GM03348 (cell line): Measurements from ENCODE around the gene GTPBP3.
A peak's percentile ranks its signal among the peaks of the same experiment; 100 is the strongest.
"Not testable (repeated sequence)": the region's sequence is repeated elsewhere in the genome, so short reads cannot be mapped to it uniquely, and the experiment has no call there.

Source experiments
- DNase-seq: peaks from one replicate; pipeline ENCODE4 v3.0.0; 2012; ENCODE audit warnings: low spot score

The GTPBP3 gene, protein sequence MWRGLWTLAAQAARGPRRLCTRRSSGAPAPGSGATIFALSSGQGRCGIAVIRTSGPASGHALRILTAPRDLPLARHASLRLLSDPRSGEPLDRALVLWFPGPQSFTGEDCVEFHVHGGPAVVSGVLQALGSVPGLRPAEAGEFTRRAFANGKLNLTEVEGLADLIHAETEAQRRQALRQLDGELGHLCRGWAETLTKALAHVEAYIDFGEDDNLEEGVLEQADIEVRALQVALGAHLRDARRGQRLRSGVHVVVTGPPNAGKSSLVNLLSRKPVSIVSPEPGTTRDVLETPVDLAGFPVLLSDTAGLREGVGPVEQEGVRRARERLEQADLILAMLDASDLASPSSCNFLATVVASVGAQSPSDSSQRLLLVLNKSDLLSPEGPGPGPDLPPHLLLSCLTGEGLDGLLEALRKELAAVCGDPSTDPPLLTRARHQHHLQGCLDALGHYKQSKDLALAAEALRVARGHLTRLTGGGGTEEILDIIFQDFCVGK

DNA sequence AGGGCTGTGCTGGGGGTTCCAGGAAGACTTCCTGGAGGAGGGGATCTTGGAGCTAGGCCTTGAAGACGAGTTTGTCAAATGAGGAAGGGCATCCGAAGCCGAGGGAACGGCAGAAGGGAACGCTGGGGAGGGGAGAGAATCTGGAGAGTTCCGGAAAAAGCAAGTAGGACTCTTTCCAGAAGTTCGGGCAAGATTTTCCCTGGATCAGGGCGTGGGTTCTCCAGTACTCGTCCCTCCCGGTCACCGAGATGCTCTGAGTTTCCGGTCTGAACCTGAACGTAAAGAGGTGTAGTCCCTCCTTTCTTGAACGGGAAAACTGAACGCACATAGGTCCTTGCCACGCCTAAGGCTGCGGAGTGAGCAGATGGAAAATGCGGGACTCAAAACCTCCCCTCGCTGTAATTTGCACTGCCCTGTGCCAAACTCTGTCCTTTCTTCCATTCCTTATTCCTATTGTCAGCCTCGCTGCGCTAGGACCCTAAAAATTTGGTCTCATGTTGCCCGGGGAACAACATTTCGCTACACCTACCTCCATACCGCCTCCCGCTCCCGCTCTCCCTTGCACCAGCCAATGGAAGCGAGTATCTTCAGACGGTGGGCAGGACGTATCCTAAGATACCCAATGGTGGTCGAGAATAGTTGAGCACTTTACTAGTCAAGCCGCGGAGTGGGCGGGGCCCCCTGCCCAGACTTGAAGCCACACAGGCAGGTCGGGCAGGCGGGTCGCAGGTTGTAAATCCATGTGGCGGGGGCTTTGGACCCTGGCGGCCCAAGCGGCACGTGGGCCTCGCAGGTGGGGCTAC, at the start of gene GTPBP3:
Gene GTPBP3 (plus strand): TSS at position 682 of the 803 bp plus-strand sequence. CDS start 59 bp downstream, at position 741.
- DNase-seq = peak; percentile 98

DNA sequence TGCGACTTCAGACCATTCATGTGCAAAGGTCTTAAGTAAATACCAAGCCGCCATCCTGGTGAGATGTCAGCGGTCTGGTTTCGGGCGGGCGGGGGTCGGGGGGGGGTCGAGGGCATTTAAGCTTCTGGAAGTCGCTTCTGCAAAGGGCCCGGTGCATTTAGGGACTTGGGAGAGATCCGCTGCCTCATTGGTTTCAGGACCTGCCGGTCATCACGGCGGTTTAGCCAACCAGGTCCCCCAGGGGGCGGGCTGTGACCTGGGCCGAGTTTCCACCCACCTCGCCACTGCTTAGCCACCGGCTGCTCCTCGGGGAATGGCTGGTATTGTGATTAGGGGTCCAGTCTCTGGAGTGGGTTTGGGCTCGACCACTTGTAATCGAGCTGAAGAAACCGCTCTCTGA, 47.9 kb upstream of the GTPBP3 start:
- DNase-seq = peak; percentile 94

DNA sequence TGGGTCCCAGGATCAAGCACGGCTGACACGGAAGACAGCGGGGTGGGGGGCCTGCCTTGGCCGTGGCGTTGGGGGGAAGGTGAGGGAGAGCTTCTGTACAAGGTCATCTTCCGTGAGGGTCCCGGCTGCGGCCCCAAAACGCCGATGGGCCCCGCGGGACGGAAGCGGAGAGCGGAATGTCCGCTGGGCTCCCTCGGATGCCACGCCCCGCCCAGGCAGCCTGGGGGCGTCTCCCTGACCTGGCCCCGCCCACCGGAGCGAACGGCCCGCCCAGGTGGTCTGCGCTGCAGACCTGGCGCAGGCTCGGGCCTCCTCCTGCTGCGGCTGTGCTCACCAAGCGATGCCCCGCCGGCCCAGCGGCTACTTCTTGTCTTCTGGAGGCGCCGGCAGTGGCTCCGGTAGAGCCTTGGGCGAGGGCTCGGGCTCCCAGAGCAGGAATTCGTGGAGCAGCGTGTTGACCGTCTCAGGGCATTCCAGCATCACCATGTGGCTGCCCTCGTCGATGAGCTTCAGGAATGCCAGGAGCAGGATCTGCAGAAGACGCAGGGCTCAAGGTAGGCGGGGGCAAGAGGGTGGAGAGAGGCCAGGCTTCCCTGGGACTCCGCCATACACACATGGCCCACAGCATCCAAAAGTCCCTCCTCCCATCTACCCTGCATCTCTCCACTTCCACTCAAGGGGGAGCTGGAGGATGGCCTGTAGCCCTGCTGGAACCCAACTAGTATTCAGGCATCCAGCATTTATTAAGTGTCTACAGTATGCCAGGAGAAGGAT, 44.9 kb upstream of the GTPBP3 start:
- peak; percentile 95 for DNase-seq

DNA sequence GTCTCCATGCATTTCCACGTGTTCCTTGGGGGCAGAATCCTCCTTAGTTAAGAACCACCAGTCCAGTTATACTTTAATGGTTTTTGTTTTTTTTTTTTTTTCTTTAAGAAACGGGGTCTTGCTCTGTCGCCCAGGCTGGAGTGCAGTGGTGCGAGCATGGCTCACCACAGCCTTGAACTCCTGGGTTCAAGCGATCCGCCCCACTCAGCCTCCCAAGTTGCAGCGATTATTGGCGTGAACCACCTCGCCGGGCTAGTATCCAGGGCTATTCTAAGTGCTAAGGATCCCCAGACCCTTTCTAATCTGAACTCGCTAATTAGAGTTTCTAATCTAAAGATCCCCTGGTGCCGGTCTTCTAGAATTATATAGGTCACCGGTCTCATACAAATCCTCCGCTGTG, 43.7 kb upstream of the GTPBP3 start:
- no peak for DNase-seq

DNA sequence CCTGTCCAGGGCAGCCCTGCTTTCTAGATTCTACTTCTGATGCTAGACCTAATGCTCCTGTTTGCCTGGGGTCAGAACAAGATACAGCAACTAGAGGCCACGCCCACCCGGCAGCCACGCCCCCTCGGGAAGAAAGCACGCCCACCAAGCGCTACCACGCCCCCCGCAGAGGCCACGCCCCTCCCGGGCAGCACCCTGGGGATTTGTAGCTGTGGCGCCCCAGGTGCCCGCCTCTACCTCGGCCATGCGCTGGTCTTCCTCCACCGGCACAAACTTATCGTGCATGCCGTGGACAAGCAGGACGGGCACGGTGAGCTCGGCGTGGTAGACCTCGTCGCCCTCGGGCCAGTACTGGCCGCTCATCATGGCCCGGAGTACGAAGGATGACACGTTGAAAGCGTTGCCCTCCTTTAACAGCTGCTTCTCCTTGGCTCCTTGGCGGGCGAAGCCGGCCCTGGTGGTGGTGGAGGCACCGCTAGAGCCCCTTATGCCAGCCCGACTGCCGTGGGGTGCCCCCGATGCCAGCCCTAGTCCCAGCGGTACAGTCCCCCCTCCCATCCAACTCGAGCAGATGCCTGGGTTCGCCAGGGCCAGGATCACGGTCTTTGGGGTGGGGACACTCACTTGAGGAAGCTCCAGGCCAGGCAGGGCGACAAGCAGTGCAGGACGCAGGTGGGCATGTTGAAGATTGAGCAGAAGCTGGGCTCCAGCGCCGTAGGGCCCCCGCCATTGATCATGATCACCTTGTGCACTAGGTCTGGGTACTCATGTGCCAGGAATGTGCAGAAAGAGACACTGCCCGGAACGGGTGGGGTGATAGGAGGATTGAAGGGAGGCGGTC, 43.1 kb upstream of the GTPBP3 start:
- DNase-seq = peak; percentile 61

DNA sequence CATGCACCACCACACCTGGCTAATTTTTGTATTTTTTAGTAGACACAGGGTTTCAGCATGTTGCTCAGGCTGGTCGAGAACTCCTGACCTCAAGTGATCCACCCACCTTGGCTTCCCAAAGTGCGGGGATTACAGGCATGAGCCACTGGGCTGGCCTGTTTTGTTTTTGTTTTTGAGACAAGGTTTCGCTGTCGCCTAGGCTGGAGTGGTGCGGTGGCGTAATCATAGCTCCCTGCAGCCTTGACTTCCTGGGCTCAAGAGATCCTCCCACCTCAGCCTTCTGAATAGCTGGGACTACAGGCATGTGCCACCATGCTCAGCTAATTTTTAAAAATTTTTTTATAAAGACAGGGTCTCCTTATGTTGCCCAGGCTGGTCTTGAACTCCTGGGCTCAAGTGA, 41.8 kb upstream of the GTPBP3 start:
- DNase-seq = not testable (repeated sequence)

DNA sequence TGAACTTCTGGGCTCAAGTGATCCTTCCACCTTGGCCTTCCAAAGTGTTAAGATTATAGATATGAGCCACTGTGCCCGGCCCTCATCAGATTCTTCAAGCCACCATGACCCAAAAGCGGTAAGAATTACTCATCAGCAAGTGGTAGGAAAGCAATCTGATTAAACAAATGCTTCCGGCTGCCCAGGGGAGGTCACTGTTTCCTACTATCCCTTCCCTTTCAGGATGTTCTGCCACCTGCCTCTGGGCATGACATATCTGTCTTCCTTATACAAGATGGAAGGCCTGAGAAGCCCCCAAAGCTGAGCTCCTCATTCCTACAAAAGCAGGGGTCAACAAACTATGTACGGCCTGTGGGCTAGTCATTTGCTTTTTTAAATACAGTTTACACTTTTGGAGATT, 41.1 kb upstream of the GTPBP3 start:
- DNase-seq = no peak

DNA sequence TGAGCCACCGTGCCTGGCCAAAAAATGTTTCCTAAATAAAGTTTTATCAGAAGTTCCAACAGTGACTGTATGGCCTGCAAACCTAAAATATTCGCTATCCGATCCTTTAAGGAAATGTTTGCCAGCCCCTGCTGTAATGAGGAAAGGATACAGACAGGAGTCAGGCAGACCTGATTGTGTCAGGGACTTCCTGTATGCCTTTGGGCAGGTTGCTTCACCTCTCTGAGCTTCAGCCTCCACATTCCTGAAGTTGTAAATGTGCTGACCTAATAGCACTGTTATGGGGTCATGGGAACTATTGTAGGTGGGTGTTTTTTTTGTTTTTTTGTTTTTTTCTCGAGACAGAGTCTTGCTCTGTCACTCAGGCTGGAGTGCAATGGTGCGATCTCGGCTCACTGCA, 40.4 kb upstream of the GTPBP3 start:
- no peak for DNase-seq

DNA sequence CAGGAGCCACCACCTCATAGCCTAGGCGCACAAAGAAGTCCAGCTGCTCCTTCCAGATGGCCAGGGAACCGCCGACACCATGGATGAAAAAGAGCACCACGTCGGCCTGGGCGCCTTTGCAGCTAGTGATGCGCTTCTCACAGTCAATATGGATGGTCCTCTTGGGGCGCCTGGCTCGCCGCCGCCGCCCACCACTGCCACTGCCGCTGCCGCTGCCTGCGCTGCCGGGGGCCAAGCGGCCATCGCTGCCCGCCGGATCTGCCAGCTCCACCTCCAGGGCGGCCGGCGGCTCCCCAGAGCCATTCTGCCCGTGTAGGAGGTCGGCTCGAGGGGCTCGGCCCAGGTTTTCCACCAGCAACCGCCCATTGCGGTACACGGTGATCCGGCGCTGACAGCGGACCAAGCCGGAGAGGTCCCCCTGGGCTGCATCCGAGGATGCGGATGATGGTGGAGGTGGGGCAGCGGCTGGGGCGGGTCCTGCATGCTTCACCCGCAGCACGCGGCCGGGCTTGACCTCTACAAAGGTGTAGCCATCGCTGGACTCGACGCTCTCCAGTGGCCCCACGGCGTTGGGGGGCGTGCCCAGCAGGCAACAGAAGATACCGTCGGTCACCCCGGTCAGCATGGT, 36.2 kb upstream of the GTPBP3 start:
- no peak for DNase-seq

DNA sequence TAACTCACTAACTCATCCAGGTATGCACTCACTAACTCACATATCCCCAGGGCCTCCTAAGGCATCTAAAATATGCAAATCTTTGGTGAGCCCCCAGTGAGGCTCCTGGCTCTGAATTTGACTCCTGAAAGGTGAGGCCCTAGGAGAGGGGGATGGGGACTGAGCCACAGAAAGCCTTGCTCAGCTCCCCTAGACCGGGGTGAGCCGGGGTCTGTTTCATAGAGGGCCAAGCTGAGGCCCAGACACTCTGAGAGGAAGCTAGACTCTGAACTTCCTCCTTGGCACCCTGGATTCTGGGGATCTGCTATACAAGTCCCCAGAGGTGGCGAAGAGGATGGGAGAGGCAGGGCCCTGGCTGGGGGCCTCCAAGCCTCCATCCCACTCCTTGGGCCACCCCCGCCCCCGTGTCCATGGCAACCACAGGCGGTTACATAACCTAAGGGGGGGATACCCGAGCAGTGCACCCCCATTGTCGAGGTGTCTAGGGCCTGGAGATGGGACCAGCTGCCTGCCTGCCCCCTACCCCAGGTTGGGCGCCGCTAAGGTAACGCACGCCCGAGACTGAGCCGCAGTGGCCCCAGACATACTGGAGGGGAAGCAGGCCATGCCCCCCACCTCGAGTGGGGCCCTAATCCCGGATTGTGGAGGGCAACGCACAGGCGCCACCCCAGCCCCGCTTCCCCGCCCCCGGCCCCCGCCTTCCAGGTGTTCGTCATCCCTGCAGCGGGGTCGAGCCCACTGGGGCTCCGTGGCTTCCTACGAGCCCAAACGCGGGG, 34.8 kb upstream of the GTPBP3 start:
- peak; percentile 28 for DNase-seq

DNA sequence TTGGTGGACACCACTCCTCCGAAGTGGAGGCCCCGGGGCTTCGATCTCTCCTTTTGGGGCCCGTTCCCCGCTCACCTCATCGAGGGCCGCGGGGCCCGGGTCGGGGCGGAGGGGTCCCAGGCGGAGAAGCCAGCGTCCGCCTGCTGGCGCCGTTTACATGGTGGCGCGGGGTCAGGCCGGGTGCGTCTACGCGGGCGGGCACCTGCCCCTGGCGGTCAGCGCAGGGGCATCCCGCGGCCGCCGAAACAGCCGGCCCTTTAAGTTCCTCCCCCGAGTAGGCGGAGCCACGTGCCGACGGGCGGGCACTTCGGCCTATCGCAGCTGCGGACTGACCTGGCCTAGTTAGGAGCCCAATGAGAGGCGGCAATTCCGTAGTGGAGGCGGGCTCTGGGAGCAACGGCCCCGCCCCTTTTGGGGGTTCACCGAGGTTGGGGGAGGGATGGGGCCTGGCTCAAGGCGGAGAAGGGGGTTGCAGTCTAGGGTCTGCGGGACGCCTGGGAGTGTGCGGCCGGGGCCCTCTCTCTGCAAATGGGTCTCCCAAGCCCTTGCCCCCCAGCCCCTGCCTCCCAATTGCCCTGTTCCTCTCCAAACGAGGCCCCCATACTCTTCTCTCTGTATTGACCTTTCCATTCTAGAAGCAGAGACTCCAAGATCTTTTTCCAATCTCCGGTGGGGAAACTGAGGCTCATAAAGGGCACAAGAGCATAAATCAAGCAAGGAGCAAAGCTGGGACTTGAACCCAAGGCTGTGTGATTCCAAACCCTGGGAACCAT, 34.0 kb upstream of the GTPBP3 start, which contains the start of gene ABHD8:
Gene ABHD8 (minus strand): TSS at position 259 of the 773 bp plus-strand sequence. CDS start 1,809 bp downstream, outside the sequence.
- DNase-seq = peak; percentile 98

DNA sequence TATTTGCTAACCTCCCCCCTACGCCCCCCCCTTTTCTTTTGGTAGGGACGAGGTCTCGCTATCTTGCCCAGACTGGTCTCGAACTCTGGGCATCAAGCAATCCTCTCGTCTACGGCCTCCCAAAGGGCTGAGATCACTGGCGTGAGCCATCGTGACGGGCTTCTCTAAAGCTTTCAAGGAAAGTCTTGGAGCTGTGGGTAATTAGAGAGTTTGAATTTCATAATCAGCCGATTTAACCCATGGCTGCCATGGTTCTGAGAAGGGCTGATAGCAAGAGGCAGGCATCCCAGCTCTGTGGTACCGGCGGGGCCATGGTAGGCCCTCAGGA, 33.4 kb upstream of the GTPBP3 start:
- DNase-seq = no peak

DNA sequence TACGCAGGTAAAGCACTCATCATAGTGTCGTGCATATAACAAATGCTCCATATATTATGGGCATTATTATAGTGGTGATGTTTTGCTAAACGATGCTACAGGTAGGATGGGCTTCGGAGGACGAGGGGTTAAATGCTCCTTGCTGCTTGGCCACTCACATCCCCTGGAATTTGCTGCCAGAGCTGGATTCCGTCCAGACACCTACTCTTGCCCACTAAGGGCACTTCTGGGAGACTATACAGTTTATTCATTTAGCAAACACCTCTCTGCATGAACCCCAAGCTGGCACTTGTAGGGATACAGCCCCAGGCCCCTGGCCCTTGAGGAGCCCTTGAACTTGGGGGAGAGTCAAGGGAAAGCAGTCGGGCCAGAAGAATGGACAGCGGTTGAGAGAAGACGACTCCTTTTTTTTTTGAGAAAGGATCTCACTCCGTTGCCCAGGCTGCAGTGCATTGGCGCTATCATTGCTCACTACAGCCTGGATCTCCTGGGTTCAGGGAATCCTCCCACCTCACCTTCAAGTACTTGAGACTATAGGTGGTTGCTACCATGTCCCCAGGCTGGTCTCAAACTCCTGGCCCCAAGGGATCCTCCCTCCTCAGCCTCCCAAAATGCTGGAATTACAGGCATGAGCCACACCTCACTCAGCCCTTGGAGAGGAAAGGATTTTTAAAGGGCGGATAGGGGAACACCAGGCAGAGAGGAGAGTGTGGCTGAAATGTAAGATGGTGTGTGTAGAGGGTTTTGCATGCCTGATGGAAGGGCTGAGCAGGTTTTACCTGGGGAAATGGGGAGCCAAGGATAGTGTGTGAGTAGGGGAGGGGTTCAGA, 32.8 kb upstream of the GTPBP3 start:
- DNase-seq = no peak

DNA sequence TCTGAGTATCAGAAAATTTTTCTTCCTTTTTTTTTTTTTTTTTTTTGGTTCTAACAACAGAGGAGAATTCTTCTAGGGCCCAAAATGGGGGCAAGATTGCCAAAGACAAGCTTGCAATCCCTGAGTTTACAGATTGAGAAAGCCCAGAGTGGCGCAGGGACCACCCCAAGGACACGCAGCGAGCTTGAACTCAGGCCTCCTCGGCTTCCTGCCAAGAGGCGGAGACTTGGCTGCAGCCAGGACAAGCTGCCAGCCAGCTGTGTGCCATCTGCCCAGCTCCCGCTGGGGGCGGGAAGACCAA, 32.2 kb upstream of the GTPBP3 start:
- no peak for DNase-seq

DNA sequence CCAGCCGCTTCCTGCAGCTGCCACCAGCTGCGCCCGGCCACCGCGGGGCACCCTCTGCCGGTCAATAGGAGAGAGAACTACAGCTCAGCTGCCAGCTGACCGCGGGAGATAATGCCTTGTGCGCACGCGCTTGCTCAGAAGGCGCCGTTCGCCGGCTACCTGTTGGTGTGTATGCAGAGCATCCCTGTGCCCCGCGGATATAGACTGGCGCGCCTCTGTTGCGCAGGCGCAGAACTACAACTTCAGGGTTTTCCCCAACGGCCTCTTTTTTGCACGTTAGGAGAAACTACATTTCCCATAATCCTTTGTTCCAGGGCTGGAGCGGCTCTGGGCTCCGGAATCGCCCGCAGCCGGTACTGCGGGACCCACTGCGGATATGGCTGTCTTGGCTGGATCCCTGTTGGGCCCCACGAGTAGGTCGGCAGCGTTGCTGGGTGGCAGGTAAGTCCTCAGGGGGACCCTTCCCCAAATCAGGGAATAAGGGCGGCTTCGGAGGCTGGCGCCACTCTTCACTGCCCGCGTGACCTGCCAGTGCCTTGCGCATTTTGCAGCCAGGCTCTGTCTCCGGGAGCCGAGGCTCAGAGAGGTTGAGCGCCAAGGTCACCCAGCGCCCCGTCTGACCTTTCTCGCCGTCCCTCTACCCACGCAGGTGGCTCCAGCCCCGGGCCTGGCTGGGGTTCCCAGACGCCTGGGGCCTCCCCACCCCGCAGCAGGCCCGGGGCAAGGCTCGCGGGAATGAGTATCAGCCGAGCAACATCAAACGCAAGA, 31.7 kb upstream of the GTPBP3 start, which contains the start of gene MRPL34:
Gene MRPL34 (plus strand): TSS at position 356 of the 768 bp plus-strand sequence. CDS start 21 bp downstream, at position 377.
- peak; percentile 91 for DNase-seq

DNA sequence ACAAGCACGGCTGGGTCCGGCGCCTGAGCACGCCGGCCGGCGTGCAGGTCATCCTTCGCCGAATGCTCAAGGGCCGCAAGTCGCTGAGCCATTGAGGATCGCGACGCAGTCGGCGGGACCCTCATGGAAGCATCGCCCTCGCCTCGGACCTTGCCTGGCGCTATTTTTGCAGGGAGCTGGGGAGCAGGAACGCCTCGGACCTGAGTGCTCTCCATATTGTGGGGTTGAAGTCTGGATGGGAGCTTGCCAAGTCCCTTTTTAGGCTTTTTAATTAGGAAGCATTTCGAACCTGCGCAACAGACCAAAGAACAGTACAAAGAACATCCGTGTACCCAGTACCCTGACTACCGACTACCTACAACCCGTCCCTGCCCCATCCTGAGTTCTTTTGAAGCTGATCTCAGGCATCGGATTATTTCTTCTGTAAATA, 31.1 kb upstream of the GTPBP3 start:
- no peak for DNase-seq

DNA sequence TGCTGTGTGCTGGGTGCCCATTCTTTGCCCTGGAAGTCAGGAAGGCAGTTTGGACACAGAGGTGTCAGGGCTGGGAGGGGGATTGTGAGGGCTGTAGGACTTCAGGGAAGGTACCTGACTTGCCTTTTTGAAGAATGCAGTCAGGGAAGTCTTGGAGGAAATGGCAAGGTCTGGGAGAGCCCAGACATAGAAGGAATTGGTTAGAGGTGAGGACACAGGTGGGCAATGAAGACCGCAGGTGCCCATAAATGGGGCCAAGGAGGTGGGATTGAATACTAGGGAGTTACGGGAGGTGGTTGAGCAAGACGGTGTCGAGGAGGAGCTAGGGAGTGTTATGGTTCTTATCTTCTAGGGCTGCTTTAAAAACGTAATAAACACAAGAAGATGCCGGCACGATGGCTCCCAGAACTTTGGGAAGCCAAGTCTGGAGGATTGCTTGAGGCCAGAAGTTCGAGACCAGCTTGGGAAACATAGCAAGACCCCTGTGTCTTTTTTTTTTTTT, 29.4 kb upstream of the GTPBP3 start:
- no peak for DNase-seq
